GM18907 (cell line): ENCODE measurements around the gene HOXA2.

Experiments
- ATAC-seq: cut with Tn5 transposase; IDR thresholded peaks from one replicate; pipeline ENCODE4 v1.9.1; 2021; ENCODE audit warnings: mild to moderate bottlenecking, moderate library complexity; ENCODE audit not compliant: unreplicated experiment

Gene HOXA2

DNA sequence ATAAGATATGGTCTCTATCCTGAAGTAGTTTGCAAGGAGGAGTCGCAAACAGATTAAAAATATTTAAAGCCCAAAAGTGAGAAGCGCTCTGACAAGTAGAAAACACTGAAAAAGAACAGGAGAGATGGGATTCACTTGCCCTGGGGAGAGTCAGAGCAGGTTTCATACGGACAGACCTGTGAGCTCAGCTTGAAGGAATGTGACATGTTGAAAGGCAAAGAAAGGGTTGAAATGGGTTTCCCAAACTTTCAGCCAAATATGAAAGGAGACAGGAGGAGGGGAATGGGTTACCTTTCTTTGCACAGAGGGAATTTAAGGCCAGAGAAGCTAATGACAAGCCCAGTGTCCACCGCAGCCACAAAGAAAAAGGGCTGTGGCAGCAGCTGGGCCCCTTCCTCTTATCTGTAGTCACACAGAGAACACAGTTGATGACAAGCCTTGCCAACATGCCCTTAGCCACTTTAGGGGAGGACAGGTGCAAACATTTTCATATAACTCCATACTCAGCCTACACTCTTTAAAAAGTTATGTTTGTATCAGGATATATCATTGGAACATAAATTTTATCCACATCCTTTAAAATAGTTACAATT is 21.5 kb downstream of the HOXA2 start:
- no peak for ATAC-seq

DNA sequence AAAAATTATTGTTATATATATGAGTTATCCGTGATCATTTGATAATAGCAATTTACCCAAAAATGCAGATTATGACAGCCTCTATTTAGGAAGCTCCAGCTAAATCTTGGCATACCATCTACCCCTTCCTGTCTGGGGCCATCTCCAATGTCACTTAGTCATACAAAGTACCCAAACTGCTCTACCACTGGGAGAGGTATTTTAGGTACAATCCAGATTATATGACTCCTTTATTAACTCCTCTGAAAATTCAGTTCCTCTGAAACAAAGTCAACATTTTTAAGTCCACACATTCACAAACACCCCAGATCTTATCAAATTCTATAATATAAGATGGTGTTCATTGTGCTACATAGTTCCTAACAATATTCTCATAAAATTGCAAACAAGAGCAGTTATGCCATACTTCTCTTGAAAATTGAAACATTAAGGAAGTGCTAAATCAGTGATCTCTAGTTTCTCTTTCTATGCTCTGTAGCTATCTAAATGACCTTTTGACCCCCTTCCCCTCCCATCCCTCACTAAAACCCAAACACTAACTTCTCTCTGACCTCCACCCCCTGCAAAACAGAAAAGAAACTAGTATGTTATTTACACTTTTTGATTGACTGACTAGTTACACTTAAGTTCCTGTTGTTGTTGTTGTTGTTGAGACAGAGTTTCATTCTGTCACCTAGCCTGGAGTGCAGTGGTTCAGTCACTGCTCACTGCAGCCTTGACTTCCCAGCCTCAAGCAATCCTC is 23.1 kb downstream of the HOXA2 start:
- peak; percentile 40 for ATAC-seq

DNA sequence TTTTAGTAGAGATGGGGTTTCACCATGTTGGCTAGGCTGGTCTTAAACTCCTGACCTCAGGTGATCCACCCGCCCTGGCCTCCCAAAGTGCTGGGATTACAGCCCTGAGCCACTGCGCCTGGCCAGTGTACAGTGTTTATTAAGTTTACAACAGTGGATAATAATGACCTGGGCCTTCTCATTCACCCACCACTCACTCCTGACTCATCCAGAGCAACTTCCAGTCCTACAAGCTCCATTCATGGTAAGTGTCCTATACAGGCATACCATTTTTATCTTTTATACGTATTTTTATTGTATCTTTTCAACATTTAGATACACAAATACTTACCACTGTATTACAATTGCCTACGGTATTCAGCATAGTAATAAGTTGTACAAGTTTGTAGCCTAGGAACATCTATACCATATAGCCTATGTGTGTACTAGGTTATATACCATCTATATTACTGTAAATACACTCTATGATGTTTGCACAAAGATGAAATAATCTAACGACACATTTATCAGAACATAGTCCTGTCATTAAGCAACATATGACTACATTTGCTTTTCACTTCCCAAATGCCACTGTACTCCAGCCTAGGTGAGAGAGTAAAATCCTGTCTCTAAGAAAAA is 23.8 kb downstream of the HOXA2 start:
- no peak for ATAC-seq

DNA sequence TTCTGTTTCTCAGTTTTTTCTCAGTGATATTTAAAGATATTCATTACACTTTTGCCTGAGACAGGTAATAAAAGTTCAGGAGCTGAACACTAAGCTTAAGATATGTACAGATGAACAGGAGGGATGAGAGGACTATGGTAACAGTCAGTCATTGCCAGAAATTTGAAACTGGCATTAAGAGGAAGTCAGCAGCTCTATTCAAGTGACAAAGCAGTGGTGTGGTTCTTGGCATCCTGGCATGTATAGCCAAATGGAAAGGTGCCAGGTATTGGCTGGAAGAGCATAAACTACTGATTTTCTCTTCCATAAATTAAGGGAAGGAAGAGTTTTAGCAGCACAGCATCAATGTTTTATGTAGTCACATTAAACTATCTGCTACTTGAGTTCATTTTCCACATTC is 29.4 kb downstream of the HOXA2 start:
- no peak for ATAC-seq

DNA sequence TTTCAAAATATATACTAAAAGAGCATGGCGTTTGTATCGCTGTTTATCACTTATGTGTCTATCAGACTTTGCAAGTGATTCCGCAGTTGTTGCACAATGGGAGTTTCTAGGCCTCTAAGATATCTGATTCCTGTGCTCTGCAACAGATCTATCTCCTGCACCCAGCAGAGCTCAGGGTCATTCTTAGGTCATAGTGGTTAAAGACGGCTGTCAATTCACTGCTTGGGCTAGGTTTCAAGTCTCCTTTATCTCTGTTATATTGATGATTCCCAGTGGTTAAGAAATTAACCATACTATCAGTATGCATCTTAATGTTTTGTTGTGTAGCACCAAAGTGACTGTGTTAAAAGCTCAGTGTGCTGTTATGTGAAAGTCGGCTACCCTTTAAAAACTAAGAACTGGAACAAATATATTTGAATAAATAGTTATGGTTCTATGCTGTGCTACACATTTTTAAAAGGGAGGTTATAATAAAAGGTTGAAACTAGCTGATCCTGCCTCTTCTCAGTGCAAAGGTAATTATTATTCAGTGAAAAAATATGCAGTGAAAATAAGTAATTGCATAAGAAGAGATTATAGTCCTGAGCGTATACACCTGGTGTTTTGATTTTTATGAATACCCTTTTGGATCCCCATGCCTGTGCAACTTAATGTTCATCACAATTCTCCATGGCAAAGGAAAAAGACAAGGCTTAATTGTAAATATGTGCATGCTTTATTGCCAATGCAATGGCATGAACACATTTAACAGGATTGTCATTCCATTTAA is 30.7 kb downstream of the HOXA2 start:
- ATAC-seq: no peak

DNA sequence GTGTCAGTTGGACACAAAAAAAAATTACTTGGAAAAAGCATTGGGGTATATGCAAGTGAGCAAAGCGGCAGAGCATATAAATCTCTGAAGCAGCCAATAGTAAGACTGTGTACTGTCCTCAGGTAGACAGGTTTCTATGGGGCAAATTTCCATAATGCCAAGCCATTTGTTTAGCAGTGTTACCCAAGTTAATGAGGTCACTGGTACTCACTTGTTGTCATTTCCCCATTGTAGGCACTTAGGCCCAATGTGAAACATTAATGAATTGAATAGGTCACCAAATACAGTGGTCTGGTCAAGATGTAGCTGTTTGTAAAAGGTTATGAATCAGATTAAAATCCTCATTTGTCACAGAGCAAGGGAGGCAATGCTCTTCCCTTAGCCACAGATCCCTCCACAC is 34.2 kb downstream of the HOXA2 start:
- ATAC-seq: no peak

DNA sequence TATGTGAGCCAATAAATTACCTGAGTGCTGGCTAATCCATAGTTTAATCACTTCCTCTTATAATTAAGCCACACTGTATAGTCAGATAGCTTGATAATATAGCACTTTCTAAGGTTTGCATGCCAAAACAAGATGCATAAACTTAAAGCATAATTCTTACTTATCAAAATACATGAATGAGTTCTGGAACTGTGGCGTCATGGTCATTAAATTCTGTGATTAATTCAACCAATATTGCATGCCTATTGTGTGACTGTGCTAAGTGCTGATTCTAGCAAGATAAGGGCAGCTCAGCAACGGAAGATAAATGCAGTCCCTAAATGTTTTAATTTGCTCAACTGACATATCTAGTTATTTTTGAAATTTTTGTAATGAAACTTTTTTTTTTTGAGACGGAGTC is 36.3 kb downstream of the HOXA2 start:
- ATAC-seq: no peak

DNA sequence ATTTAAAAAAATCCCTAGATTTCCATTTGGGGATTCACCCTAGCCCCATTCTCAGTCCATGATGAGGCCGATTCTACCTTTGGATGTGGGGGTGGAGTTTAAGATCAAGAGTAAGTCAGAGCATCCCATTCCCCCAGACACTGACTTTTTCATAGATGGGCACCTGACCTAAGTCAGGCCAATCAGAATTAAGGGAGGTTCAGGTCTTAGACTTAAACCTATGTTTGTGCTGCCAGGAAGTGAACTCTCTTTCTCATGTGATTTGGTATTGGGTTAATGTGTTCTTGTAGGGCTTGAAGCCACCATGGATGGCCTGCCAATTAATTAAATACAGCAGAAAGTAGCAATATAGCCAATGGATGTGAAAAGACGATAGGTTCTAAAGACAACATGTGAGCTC is 36.8 kb downstream of the HOXA2 start:
- ATAC-seq: no peak

DNA sequence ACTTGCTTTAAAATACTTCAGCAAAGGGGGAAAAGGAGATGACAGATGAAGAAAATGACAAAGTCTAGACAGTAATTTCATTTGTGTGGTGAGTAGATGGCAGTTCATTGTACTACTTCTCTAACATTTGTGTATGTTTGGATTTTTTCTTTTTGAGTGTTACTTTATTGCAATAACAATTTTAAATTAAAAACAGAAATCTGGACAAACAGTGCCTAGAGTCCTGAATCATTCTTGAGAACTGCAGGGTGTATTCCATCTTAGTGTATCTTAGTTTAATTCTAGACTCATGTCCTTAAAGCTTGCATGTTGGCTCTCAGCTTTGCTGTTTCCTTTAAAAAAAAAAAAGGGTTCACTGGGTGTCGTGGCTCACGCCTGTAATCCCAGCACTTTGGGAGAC is 37.8 kb downstream of the HOXA2 start:
- ATAC-seq: no peak

DNA sequence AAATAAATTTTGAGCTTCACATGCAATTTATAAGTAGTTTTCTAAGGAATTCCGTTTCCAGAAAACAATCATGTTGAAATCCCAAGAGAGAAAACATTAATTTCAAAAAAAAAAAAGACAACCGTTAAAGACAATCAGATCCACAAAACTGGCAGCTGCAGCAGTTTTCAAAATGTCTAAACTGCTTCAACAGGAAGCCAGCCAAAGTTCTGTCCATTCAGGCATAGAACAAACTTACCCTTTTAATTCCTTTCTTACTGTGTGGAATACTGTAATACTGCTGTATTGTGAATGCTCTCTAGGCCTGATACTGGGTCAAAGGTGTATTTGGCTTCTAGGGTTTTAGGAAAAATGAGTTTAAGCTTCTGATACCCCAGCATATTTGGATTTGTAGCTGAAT is 38.3 kb downstream of the HOXA2 start:
- no peak for ATAC-seq

DNA sequence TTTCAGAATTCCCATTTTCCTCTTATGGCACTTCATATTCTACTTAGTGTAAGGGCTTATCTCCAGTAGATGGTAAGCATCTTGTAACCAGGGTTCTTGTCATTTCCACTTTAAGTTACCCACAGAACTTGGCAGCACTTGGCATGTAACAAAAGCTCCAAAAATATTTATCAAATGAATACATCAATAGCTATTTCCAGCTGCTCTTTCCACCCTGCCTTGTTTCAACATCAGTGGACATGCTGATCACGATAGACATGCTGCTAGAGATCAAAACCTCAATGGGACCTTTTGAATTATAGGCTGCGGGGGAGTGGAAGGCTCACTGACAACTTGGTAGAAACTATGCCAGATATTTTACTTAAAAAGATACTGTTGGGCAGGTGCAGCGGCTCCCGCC is 39.5 kb downstream of the HOXA2 start:
- ATAC-seq: no peak

DNA sequence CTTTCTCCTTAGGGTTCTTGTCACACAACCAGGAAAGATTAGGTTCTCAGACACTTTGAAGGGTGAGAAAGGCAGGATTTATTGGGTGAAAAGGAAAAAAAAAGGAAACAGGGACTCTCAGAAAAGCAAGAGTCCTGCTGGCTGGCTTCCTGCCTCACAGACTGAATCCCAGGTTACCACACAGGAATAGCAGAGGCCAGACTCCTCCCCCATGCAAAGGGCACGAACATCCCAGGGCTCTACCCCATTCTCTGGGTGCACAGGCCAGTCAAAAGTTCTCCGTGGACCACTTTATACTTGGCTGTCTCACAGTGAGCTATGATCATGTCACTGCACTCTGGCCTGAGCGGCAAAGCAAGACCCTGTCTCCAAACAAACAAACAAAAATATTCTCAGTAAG is 49.3 kb downstream of the HOXA2 start:
- no peak for ATAC-seq

DNA sequence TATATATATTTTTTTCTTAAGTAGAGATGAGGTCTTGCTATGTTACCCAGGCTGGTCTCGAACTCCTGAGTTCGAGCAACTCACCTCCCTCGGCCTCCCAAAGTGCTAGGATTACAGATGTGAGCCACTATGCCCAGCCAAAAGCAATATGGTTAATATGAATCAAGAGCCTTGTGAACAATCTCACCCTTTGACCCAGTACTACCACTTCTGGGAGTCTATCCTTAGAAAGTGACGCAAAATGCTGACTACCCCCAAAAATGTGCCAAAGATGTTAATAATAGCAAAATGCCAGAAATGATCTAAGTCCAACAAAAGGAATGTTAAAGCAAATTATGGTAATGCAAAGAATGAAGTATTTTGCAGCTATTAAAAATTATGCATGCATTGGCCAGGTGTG is 51.0 kb downstream of the HOXA2 start:
- no peak for ATAC-seq
